Measurements from ENCODE around the gene CXCL14. TPM values are rescaled to one million over a fixed set of nuclear protein-coding genes. Genes with fewer than 3 reads are reported as not detected.

The CXCL14 gene
- total RNA-seq, 1 experiment from 2014 or later: not detected

GRCh38 chr5:135600152-135600570, 21.4 kb upstream of the CXCL14 start:
- POLR2A ChIA-PET (ENCODE audit: unreplicated experiment): no interaction called here
- intact Hi-C loops (cut with micrococcal nuclease): no loop called here
- Histone ChIP-seq H3K4me1 (ENCODE audit: insufficient read depth, low read length) (no peaks in the 10 kb centered on the region), H4K20me1 (ENCODE audit: low read length) (no peaks in the 10 kb centered on the region), H3F3A (ENCODE audit: low read length, unreplicated experiment) (no peaks in the 10 kb centered on the region), H3K4me2 (ENCODE audit: low read length) (no peak overlapping the region), H3K9me2 (replicated peaks; ENCODE audit: low read length) (no peaks in the 10 kb centered on the region), H3K79me2 (ENCODE audit: low read length) (no peaks in the 10 kb centered on the region), H3K36me3 (ENCODE audit: low read depth, low read length) (no peaks in the 10 kb centered on the region), H3K27me3 (ENCODE audit: low read length) (peaks cover 41% of the 10 kb centered on the region), H3K9ac (ENCODE audit: low read length) (no peak overlapping the region), H3K27ac (ENCODE audit: low read length) (no peak overlapping the region), H2AFZ (ENCODE audit: low read length) (no peak overlapping the region), H3K9me3 (ENCODE audit: low read length) (no peaks in the 10 kb centered on the region), H3K4me3 (ENCODE audit: low read length) (no peak overlapping the region)
- DNase-seq: no peak
- CTCF ChIA-PET: no interaction called here
- ATAC-seq: no peak
- no TSS peak for BruUV-seq (replicated peaks)
- TF ChIP-seq CTCF (conservative IDR thresholded peaks at IDR 0.05; ENCODE audit: low read depth, low read length): no peak
- TF ChIP-seq EZH2phosphoT487 (IDR thresholded peaks at IDR 0.05; ENCODE audit: borderline replicate concordance, low read length): no peak
- no peak for TF ChIP-seq EZH2 (IDR thresholded peaks at IDR 0.05; ENCODE audit: low read length, unreplicated experiment)

DNA sequence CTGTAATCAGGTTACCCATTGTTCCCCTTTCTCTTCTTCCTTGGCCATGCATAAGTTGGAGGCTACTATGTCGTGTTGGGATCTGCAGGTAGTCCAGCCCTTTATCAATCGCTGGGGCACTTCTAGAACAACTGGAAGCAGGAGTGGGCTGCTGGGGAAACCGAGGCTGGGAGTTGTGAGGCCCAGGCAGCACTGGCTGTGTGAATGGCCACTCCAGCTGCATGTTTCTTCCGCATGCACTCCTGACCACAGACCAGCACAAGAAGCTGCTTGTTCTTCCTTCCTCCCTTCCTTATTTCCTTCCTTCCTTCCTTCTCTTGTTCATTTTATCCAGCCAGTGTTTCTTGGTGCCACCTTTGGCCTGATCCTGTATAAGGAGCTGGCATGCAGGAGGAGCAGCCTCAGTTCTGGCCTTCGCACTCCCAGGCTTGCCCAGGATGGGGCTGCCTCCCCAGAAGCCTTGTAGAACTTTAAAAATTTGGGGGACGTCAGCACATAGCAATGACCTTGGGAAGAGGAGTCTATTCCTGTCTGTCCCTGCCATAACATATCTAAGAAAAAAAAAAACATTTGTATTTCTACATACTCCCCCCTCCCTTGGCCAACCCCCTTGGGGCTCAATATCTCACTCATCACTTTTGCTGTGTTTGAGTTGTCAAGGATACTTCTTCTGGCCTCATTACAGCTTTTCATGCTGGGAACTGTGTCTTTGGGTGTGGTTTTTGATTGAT, 20.8 kb upstream of the CXCL14 start:
- TF ChIP-seq CTCF (conservative IDR thresholded peaks at IDR 0.05; ENCODE audit: low read depth, low read length) (no peak), EZH2phosphoT487 (IDR thresholded peaks at IDR 0.05; ENCODE audit: borderline replicate concordance, low read length) (no peak), EZH2 (IDR thresholded peaks at IDR 0.05; ENCODE audit: low read length, unreplicated experiment) (no peak)
- Histone ChIP-seq H3K4me1 (ENCODE audit: insufficient read depth, low read length) (no peaks in the 10 kb centered on the region), H3K4me2 (ENCODE audit: low read length) (no peak overlapping the region), H3K9ac (ENCODE audit: low read length) (no peak overlapping the region), H3K9me2 (replicated peaks; ENCODE audit: low read length) (no peaks in the 10 kb centered on the region), H3K9me3 (ENCODE audit: low read length) (no peaks in the 10 kb centered on the region), H3K27me3 (ENCODE audit: low read length) (peaks cover 38% of the 10 kb centered on the region), H3K4me3 (ENCODE audit: low read length) (no peak overlapping the region), H3K27ac (ENCODE audit: low read length) (no peak overlapping the region), H3K36me3 (ENCODE audit: low read depth, low read length) (no peaks in the 10 kb centered on the region), H3K79me2 (ENCODE audit: low read length) (no peaks in the 10 kb centered on the region), H4K20me1 (ENCODE audit: low read length) (no peaks in the 10 kb centered on the region), H3F3A (ENCODE audit: low read length, unreplicated experiment) (no peaks in the 10 kb centered on the region), H2AFZ (ENCODE audit: low read length) (no peak overlapping the region)
- ATAC-seq (no peak), DNase-seq (no peak)
- BruUV-seq (replicated peaks): no TSS peak
- ChIA-PET CTCF (no interaction called here), POLR2A (ENCODE audit: unreplicated experiment) (no interaction called here)
- intact Hi-C loops (cut with micrococcal nuclease): no loop called here

GRCh38 chr5:135598691-135599395, 20.1 kb upstream of the CXCL14 start:
- POLR2A ChIA-PET (ENCODE audit: unreplicated experiment): no interaction called here
- H3F3A ChIP-seq (ENCODE audit: low read length, unreplicated experiment): no peaks in the 10 kb centered on the region
- no peak overlapping the region for H2AFZ ChIP-seq (ENCODE audit: low read length)
- H3K4me3 ChIP-seq (ENCODE audit: low read length): no peak overlapping the region
- H3K9ac ChIP-seq (ENCODE audit: low read length): no peak overlapping the region
- no peaks in the 10 kb centered on the region for H3K79me2 ChIP-seq (ENCODE audit: low read length)
- TF ChIP-seq CTCF (conservative IDR thresholded peaks at IDR 0.05; ENCODE audit: low read depth, low read length) (no peak), EZH2phosphoT487 (IDR thresholded peaks at IDR 0.05; ENCODE audit: borderline replicate concordance, low read length) (no peak), EZH2 (IDR thresholded peaks at IDR 0.05; ENCODE audit: low read length, unreplicated experiment) (no peak)
- CTCF ChIA-PET: no interaction called here
- intact Hi-C loops (cut with micrococcal nuclease): no loop called here
- BruUV-seq (replicated peaks): no TSS peak
- H3K4me2 ChIP-seq (ENCODE audit: low read length): no peak overlapping the region
- H3K27ac ChIP-seq (ENCODE audit: low read length): no peak overlapping the region
- no peaks in the 10 kb centered on the region for H3K36me3 ChIP-seq (ENCODE audit: low read depth, low read length)
- DNase-seq: no peak
- peaks cover 31% of the 10 kb centered on the region; the same call in 1 of the 2 replicates for H3K27me3 ChIP-seq (ENCODE audit: low read length)
- no peaks in the 10 kb centered on the region for H4K20me1 ChIP-seq (ENCODE audit: low read length)
- H3K9me2 ChIP-seq (replicated peaks; ENCODE audit: low read length): no peaks in the 10 kb centered on the region
- H3K9me3 ChIP-seq (ENCODE audit: low read length): no peaks in the 10 kb centered on the region
- no peaks in the 10 kb centered on the region for H3K4me1 ChIP-seq (ENCODE audit: insufficient read depth, low read length)
- ATAC-seq: no peak

All from PC-3 (cell line).